Endothelial cell of umbilical vein (primary cell): ENCODE measurements around the gene MRTO4. TPM values are rescaled to one million over a fixed set of nuclear protein-coding genes. Genes with fewer than 3 reads are reported as not detected.

Source experiments
- BruUV-seq: library from RNA; stranded (reverse); fragments of 400-500 nt; replicated peaks from 2 replicates; lab custom pipeline; 2021; lab: Mats Ljungman, UMichigan
- CTCF ChIA-PET: fragments of 300-600, 350-600 bp; sonication (Branson Sonifier 250); formaldehyde crosslinking; loops from one replicate; lab custom pipeline; 2021; ENCODE audit warnings: antibody characterized with exemption, inconsistent platforms; lab: Charles Lee
- POLR2A ChIA-PET: fragments of 300-600, 350-600 bp; sonication (Branson Sonifier 250); formaldehyde crosslinking; loops from one replicate; lab custom pipeline; 2021; ENCODE audit warnings: antibody characterized with exemption, inconsistent platforms; lab: Charles Lee
- DNase-seq: peaks from one replicate; pipeline ENCODE4 v3.0.0-alpha.2; 2011; ENCODE audit warnings: low read depth, low spot score
- FAIRE-seq: peaks from 2 replicates; lab custom pipeline; 2011; peaks lifted over from hg19 to GRCh38; lab: Jason Lieb, UNC
- H2AFZ ChIP-seq: 2 replicates; pipeline ENCODE4 v1.6.0; 2012; ENCODE audit warnings: low read depth, low read length, control low read depth, inconsistent platforms
- H3K27ac ChIP-seq: 2 replicates; pipeline ENCODE4 v1.5.1; 2011; ENCODE audit warnings: low read depth, mild to moderate bottlenecking, control low read depth, low read length, moderate library complexity; ENCODE audit not compliant: insufficient read depth
- H3K27me3 ChIP-seq, 2 experiments: 2 replicates each; pipeline versions ENCODE4 v1.6.0 to v1.6.1; 2011; ENCODE audit warnings: low read length in 2 of 2, mixed read lengths in 1 of 2; ENCODE audit not compliant: control insufficient read depth in 2 of 2, insufficient read depth in 2 of 2
- H3K36me3 ChIP-seq, 2 experiments: 2 replicates in 1 of 2; 3 replicates in 1 of 2; pipeline ENCODE4 v1.5.1; 2011; ENCODE audit warnings: low read length in 2 of 2, mild to moderate bottlenecking in 1 of 2, moderate library complexity in 1 of 2; ENCODE audit not compliant: control insufficient read depth in 2 of 2, insufficient read depth in 2 of 2; ENCODE audit errors: extremely low read depth in 1 of 2
- H3K4me1 ChIP-seq: 3 replicates; pipeline ENCODE4 v1.5.1; 2011; ENCODE audit warnings: mild to moderate bottlenecking, low read length; ENCODE audit not compliant: control insufficient read depth, insufficient read depth; ENCODE audit errors: extremely low read depth
- H3K4me2 ChIP-seq: 2 replicates; pipeline ENCODE4 v1.6.1; 2011; ENCODE audit warnings: low read length, control low read depth, mixed read lengths; ENCODE audit not compliant: insufficient read depth
- H3K4me3 ChIP-seq, 3 experiments: fragments of 200-600 bp in 1 of 3; sonication (generic), shearing (Covaris generic) in 1 of 3; replicated peaks in 1 of 3; 2 replicates each; pipeline ENCODE4 v1.5.1; 2011 to 2016; ENCODE audit warnings: control low read depth in 3 of 3, low read length in 3 of 3, mild to moderate bottlenecking in 2 of 3, inconsistent platforms in 1 of 3, low read depth in 1 of 3, moderate library complexity in 1 of 3; ENCODE audit not compliant: insufficient read depth in 1 of 3
- H3K79me2 ChIP-seq: 2 replicates; pipeline ENCODE4 v1.6.0; 2012; ENCODE audit warnings: low read length, inconsistent platforms; ENCODE audit not compliant: control insufficient read depth, insufficient read depth
- H3K9ac ChIP-seq: replicated peaks from 2 replicates; pipeline ENCODE3; 2011; ENCODE audit warnings: low read length, control low read depth; ENCODE audit not compliant: insufficient read depth; ENCODE audit errors: extremely low read depth
- H3K9me1 ChIP-seq: replicated peaks from 3 replicates; pipeline ENCODE4 v1.6.0; 2011; ENCODE audit warnings: mild to moderate bottlenecking, low read length; ENCODE audit not compliant: control insufficient read depth, insufficient read depth; ENCODE audit errors: extremely low read depth
- H3K9me3 ChIP-seq: replicated peaks from 2 replicates; pipeline ENCODE4 v1.5.1; 2012; ENCODE audit warnings: low read length, inconsistent platforms; ENCODE audit not compliant: control insufficient read depth, insufficient read depth
- H4K20me1 ChIP-seq: replicated peaks from 2 replicates; pipeline ENCODE3; 2011; ENCODE audit warnings: mild to moderate bottlenecking, low read length; ENCODE audit not compliant: control insufficient read depth, insufficient read depth; ENCODE audit errors: extremely low read depth
- FOS ChIP-seq: IDR thresholded peaks from 2 replicates; pipeline ENCODE4 v1.6.1; 2011; ENCODE audit warnings: mild to moderate bottlenecking, low read length, moderate library complexity, borderline replicate concordance; ENCODE audit not compliant: insufficient read depth
- JUN ChIP-seq: IDR thresholded peaks from 2 replicates; pipeline ENCODE4 v1.6.1; 2011; ENCODE audit warnings: borderline replicate concordance, low read depth; ENCODE audit not compliant: insufficient read length, insufficient read depth
- MYC ChIP-seq: IDR thresholded peaks from one replicate; pipeline ENCODE4 v1.6.1; 2011; ENCODE audit warnings: mild to moderate bottlenecking, low read depth, low read length
- dilution Hi-C: fragments of 300-500 bp; cut with MboI; formaldehyde crosslinking; loops from one replicate; pipeline ENCODE4 v1.15.0; 2019; ENCODE audit warnings: low sequenced_read_pairs; ENCODE audit not compliant: extremely low pct_ligation_motif_present
- intact Hi-C: fragments of 100-400 bp; cut with micrococcal nuclease; formaldehyde crosslinking; loops from one replicate; pipeline ENCODE4 v1.10.0; 2022
- polyA plus RNA-seq, 4 experiments: library from polyadenylated mRNA; depleted of rRNA in 3 of 4; stranded (reverse) in 3 of 4; unstranded in 1 of 4; fragments of >200 nt; gene quantifications; 2 replicates each; pipeline versions ENCODE4 v1.2.1 to v1.2.3, GENCODE V29; 2011 to 2012; ENCODE audit warnings: missing spikeins in 1 of 4
- total RNA-seq: library from RNA; stranded (reverse); gene quantifications from 2 replicates; pipeline ENCODE4 v1.2.3, GENCODE V29; 2021
- TF ChIP-seq, protein P1 (sequence below), 2 donors: IDR thresholded peaks; 1 replicate in 1 of 2; 2 replicates in 1 of 2; pipeline ENCODE4 v1.5.1; 2011; ENCODE audit warnings: low read length in 2 of 2, mild to moderate bottlenecking in 2 of 2, moderate library complexity in 2 of 2, control low read depth in 1 of 2, inconsistent platforms in 1 of 2, low read depth in 1 of 2; ENCODE audit not compliant: insufficient read depth in 1 of 2; ENCODE audit errors: extremely low read depth in 1 of 2

Gene MRTO4
- total and polyA plus RNA-seq, 2 donors (not counting 3 experiments of a cell fraction or from before 2014, with no cell fraction given): 33.6 to 49.4 TPM

DNA sequence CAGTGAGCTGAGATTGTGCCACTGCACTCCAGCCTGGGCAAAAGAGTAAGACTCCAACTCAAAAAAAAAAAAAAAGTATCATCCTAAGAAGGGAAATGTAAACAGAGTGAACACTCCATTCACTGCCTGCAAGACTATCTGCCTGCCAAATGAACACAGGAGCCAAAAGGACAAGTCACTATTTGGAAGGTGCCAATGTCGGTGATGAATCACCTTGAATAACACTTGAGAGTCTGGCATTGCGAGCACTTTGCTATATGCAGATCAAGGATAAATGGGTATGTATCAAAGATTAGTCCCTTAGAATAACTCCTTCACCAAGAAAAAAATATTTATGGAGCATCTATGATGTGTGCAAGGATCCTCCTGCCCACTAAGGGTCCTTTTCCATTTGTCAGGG lies 48.2 kb upstream of the MRTO4 start:
- ChIA-PET POLR2A (no interaction called here), CTCF (interaction anchor here (1.1 kb wide), 1 partner anchor 46 kb away, joined by 3 read pairs; no protein-coding TSS in a partner anchor)
- no peak overlapping the region for H3K9ac ChIP-seq
- peak; percentile 28 for TF ChIP-seq FOS
- TF ChIP-seq, protein P1, sequence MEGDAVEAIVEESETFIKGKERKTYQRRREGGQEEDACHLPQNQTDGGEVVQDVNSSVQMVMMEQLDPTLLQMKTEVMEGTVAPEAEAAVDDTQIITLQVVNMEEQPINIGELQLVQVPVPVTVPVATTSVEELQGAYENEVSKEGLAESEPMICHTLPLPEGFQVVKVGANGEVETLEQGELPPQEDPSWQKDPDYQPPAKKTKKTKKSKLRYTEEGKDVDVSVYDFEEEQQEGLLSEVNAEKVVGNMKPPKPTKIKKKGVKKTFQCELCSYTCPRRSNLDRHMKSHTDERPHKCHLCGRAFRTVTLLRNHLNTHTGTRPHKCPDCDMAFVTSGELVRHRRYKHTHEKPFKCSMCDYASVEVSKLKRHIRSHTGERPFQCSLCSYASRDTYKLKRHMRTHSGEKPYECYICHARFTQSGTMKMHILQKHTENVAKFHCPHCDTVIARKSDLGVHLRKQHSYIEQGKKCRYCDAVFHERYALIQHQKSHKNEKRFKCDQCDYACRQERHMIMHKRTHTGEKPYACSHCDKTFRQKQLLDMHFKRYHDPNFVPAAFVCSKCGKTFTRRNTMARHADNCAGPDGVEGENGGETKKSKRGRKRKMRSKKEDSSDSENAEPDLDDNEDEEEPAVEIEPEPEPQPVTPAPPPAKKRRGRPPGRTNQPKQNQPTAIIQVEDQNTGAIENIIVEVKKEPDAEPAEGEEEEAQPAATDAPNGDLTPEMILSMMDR (IDR thresholded peaks at IDR 0.05; ENCODE audit: extremely low read depth in 1 of 2, insufficient read depth in 1 of 2, low read depth in 1 of 2, low read length in 2 of 2): no peak
- H3K36me3 ChIP-seq: peaks cover 4 to 15% of the 10 kb centered on the region in 2 experiments
- peaks cover 8% of the 10 kb centered on the region for H4K20me1 ChIP-seq
- H2AFZ ChIP-seq: no peak overlapping the region
- peaks cover 95% of the 10 kb centered on the region for H3K79me2 ChIP-seq
- H3K4me2 ChIP-seq: peak overlapping the region; percentile 8
- dilution Hi-C loops (no loop called here), intact Hi-C loops (no loop called here)
- H3K4me1 ChIP-seq: peaks cover 22% of the 10 kb centered on the region
- no peaks in the 10 kb centered on the region for H3K9me3 ChIP-seq
- H3K27ac ChIP-seq: peak overlapping the region; percentile 8
- no peaks in the 10 kb centered on the region for H3K9me1 ChIP-seq
- peak; percentile 53 for DNase-seq
- H3K27me3 ChIP-seq: no peaks in the 10 kb centered on the region
- FAIRE-seq: peak; percentile 8
- no TSS peak for BruUV-seq
- H3K4me3 ChIP-seq: no peak overlapping the region

- peaks cover 8% of the 10 kb centered on the region for H4K20me1 ChIP-seq
Measured at GRCh38 chr1:19204446-19205266, 46.9 kb upstream of the MRTO4 start.

More at GRCh38 chr1:19204446-19205266, 46.9 kb upstream of the MRTO4 start:
- Histone ChIP-seq H3K9me1 (no peaks in the 10 kb centered on the region), H3K4me1 (peaks cover 25% of the 10 kb centered on the region), H3K4me3 (no peak overlapping the region), H3K27ac (peak overlapping the region; percentile 21), H2AFZ (no peak overlapping the region), H3K27me3 (no peaks in the 10 kb centered on the region), H3K9me3 (no peaks in the 10 kb centered on the region), H3K4me2 (peak overlapping the region; percentile 7), H3K36me3 (peaks cover 0 to 3% of the 10 kb centered on the region in 2 experiments), H3K9ac (no peak overlapping the region), H3K79me2 (peaks cover 98% of the 10 kb centered on the region)
- DNase-seq: no peak
- FAIRE-seq: no peak
- no TSS peak for BruUV-seq
- dilution Hi-C loops (no loop called here), intact Hi-C loops (no loop called here)
- CTCF ChIA-PET: interaction anchor here (1.8 kb wide), 1 partner anchor 449 kb away, joined by 5 read pairs; no protein-coding TSS in a partner anchor
- TF ChIP-seq MYC (no peak), JUN (no peak)
- POLR2A ChIA-PET: interaction anchor here (0.7 kb wide), 1 partner anchor 763 kb away, joined by 7 read pairs; no protein-coding TSS in a partner anchor
